Measurements from ENCODE around the gene CLCN2. TPM values are rescaled to one million over a fixed set of nuclear protein-coding genes. Genes with fewer than 3 reads are reported as not detected.

CLCN2 gene
- total and polyA plus RNA-seq, 2 experiments from 2014 or later = 11.9 to 12.3 TPM

GRCh38 chr3:184355261-184356040 is 6.0 kb downstream of the CLCN2 start:
- no peaks in the 10 kb centered on the region for H3K27me3 ChIP-seq

GRCh38 chr3:184354754-184355153 is 6.7 kb downstream of the CLCN2 start:
- no peak overlapping the region for H2AFZ ChIP-seq
- DNase-seq (ENCODE audit: low spot score) = no peak
- H3K27me3 ChIP-seq = no peaks in the 10 kb centered on the region
- H3K9me3 ChIP-seq (ENCODE audit: low read depth) = no peaks in the 10 kb centered on the region
- H3K4me3 ChIP-seq = no peak overlapping the region
- 88% methylated on average over 8 of the region's 8 CpGs for WGBS (ENCODE audit: low lambda C conversion rate, missing lambda C conversion rate)
- H3K4me1 ChIP-seq (ENCODE audit: insufficient read depth) = peaks cover 5% of the 10 kb centered on the region
- no peaks in the 10 kb centered on the region for H4K20me1 ChIP-seq (ENCODE audit: insufficient read depth, poor library complexity, severe bottlenecking)
- H3K9me2 ChIP-seq (replicated peaks; ENCODE audit: insufficient read depth) = no peaks in the 10 kb centered on the region
- TF ChIP-seq EZH2phosphoT487 (IDR thresholded peaks at IDR 0.05; ENCODE audit: low read depth, severe bottlenecking, unreplicated experiment) (no peak), EZH2 (IDR thresholded peaks at IDR 0.05; ENCODE audit: borderline replicate concordance) (no peak), CTCF (IDR thresholded peaks at IDR 0.05; ENCODE audit: poor library complexity) (no peak)
- H3K27ac ChIP-seq = no peak overlapping the region
- H3K79me2 ChIP-seq = peaks cover 8% of the 10 kb centered on the region
- H3K36me3 ChIP-seq (replicated peaks; ENCODE audit: insufficient read depth, low read depth) = no peaks in the 10 kb centered on the region
- H3K4me2 ChIP-seq = no peak overlapping the region

More at GRCh38 chr3:184355261-184356040, 6.0 kb downstream of the CLCN2 start:
- no peak for TF ChIP-seq CTCF (IDR thresholded peaks at IDR 0.05; ENCODE audit: poor library complexity)
- no peak for TF ChIP-seq EZH2phosphoT487 (IDR thresholded peaks at IDR 0.05; ENCODE audit: low read depth, severe bottlenecking, unreplicated experiment)
- TF ChIP-seq EZH2 (IDR thresholded peaks at IDR 0.05; ENCODE audit: borderline replicate concordance) = no peak
- Histone ChIP-seq H3K4me3 (no peak overlapping the region), H3K36me3 (replicated peaks; ENCODE audit: insufficient read depth, low read depth) (no peaks in the 10 kb centered on the region), H2AFZ (no peak overlapping the region), H3K9me3 (ENCODE audit: low read depth) (no peaks in the 10 kb centered on the region), H3K9me2 (replicated peaks; ENCODE audit: insufficient read depth) (no peaks in the 10 kb centered on the region), H3K79me2 (peaks cover 14% of the 10 kb centered on the region), H3K4me2 (no peak overlapping the region), H3K4me1 (ENCODE audit: insufficient read depth) (peaks cover 12% of the 10 kb centered on the region), H3K27ac (no peak overlapping the region), H4K20me1 (ENCODE audit: insufficient read depth, poor library complexity, severe bottlenecking) (no peaks in the 10 kb centered on the region)
- DNase-seq (ENCODE audit: low spot score) = no peak
- WGBS (ENCODE audit: low lambda C conversion rate, missing lambda C conversion rate) = 84% methylated on average over 18 of the region's 18 CpGs

- Histone ChIP-seq H3K4me2 (no peak overlapping the region), H3K9me2 (replicated peaks; ENCODE audit: insufficient read depth) (no peaks in the 10 kb centered on the region), H3K4me3 (no peak overlapping the region), H3K27me3 (no peaks in the 10 kb centered on the region), H3K4me1 (ENCODE audit: insufficient read depth) (peaks cover 5% of the 10 kb centered on the region), H2AFZ (no peak overlapping the region), H3K27ac (no peak overlapping the region), H4K20me1 (ENCODE audit: insufficient read depth, poor library complexity, severe bottlenecking) (no peaks in the 10 kb centered on the region), H3K9me3 (ENCODE audit: low read depth) (no peaks in the 10 kb centered on the region), H3K79me2 (peaks cover 3% of the 10 kb centered on the region), H3K36me3 (replicated peaks; ENCODE audit: insufficient read depth, low read depth) (no peaks in the 10 kb centered on the region)
- peak; percentile 66 for DNase-seq (ENCODE audit: low spot score)
- peak; percentile 70 for TF ChIP-seq CTCF (IDR thresholded peaks at IDR 0.05; ENCODE audit: poor library complexity)
- TF ChIP-seq EZH2 (IDR thresholded peaks at IDR 0.05; ENCODE audit: borderline replicate concordance) = no peak
- TF ChIP-seq EZH2phosphoT487 (IDR thresholded peaks at IDR 0.05; ENCODE audit: low read depth, severe bottlenecking, unreplicated experiment) = no peak
- 67% methylated on average over 17 of the region's 18 CpGs for WGBS (ENCODE audit: low lambda C conversion rate, missing lambda C conversion rate)
Measured at GRCh38 chr3:184354121-184354728, 7.2 kb downstream of the CLCN2 start.
